ENCODE data around the gene NLGN1.

- TF ChIP-seq GATA3 (IDR thresholded peaks at IDR 0.05; ENCODE audit: low read depth, low read length) (no peak), GATA2 (IDR thresholded peaks at IDR 0.05; ENCODE audit: low read depth, low read length) (no peak)
Measured at GRCh38 chr3:174116421-174116820, 718.9 kb downstream of the NLGN1 start.

All from SH-SY5Y (cell line).